Choroid plexus epithelial cell (primary cell): ENCODE data around the gene MMP19.

Experiments
- DNase-seq: peaks from one replicate; pipeline ENCODE4 v3.0.0-alpha.2; 2010; ENCODE audit warnings: low read depth
- H3K4me3 ChIP-seq: 2 replicates; pipeline ENCODE4 v1.5.1; 2011; ENCODE audit warnings: low read depth, mild to moderate bottlenecking, control low read depth, low read length, moderate library complexity
- CTCF ChIP-seq: conservative IDR thresholded peaks from 2 replicates; pipeline ENCODE4 v1.5.1; 2011; ENCODE audit warnings: low read depth, mild to moderate bottlenecking, control low read depth, inconsistent platforms, low read length, moderate library complexity

The MMP19 gene

GRCh38 chr12:55830601-55831446 is 11.9 kb downstream of the MMP19 start:
- TF ChIP-seq CTCF = no peak
- DNase-seq = peak; percentile 76
- peak overlapping the region; percentile 86 for H3K4me3 ChIP-seq

- H3K4me3 ChIP-seq = peak overlapping the region; percentile 86
- TF ChIP-seq CTCF = no peak
- DNase-seq = no peak
Observed at GRCh38 chr12:55829967-55830600, 12.7 kb downstream of the MMP19 start.

GRCh38 chr12:55828357-55828756 is 14.4 kb downstream of the MMP19 start:
- no peak for TF ChIP-seq CTCF
- DNase-seq = no peak
- peak overlapping the region; percentile 86 for H3K4me3 ChIP-seq

- H3K4me3 ChIP-seq = no peak overlapping the region
- no peak for DNase-seq
- TF ChIP-seq CTCF = no peak
Observed at GRCh38 chr12:55827806-55828205, 14.9 kb downstream of the MMP19 start.

- no peak for DNase-seq
- TF ChIP-seq CTCF = no peak
- H3K4me3 ChIP-seq = no peak overlapping the region
Observed at GRCh38 chr12:55824726-55825125, 18.0 kb downstream of the MMP19 start.

- DNase-seq = no peak
- no peak overlapping the region for H3K4me3 ChIP-seq
- TF ChIP-seq CTCF = no peak
Observed at GRCh38 chr12:55823419-55823818, 19.3 kb downstream of the MMP19 start.
